GM12878 (cell line): ENCODE measurements around the gene MKRN2.

Source experiments
- ASH2L ChIP-seq: fragments of 300-600, 200-600 bp; sonication (generic); IDR thresholded peaks from 2 replicates; pipeline ENCODE4 v1.6.1; 2017; ENCODE audit warnings: low read depth, mild to moderate bottlenecking, borderline replicate concordance
- CHD2 ChIP-seq: IDR thresholded peaks from 2 replicates; pipeline ENCODE4 v1.6.1; 2011; ENCODE audit warnings: low read depth, low read length, improper control_type of control experiment, borderline replicate concordance
- ELK1 ChIP-seq: IDR thresholded peaks from 2 replicates; pipeline ENCODE4 v1.6.1; 2012; ENCODE audit warnings: low read depth, low read length, improper control_type of control experiment
- EP300 ChIP-seq, 2 experiments: fragments of 150-350 bp in 1 of 2; IDR thresholded peaks; 2 replicates each; pipeline ENCODE4 v1.6.1; 2011 to 2012; ENCODE audit warnings: low read depth in 2 of 2, low read length in 2 of 2, borderline replicate concordance in 1 of 2, improper control_type of control experiment in 1 of 2, inconsistent platforms in 1 of 2; ENCODE audit not compliant: control insufficient read depth in 1 of 2
- FOXM1 ChIP-seq: IDR thresholded peaks from 2 replicates; pipeline ENCODE4 v1.6.1; 2012; ENCODE audit warnings: low read depth, mild to moderate bottlenecking, inconsistent platforms, low read length, moderate library complexity
- HDAC2 ChIP-seq: fragments of 200-600 bp; sonication (generic); IDR thresholded peaks from 2 replicates; pipeline ENCODE4 v1.6.1; 2017
- HDGF ChIP-seq: fragments of 450-650 bp; IDR thresholded peaks from 2 replicates; pipeline ENCODE4 v1.6.1; 2016; ENCODE audit warnings: antibody characterized with exemption
- MYB ChIP-seq: fragments of 150-350 bp; IDR thresholded peaks from 2 replicates; pipeline ENCODE4 v1.6.1; 2014; ENCODE audit warnings: mild to moderate bottlenecking, low read depth, low read length, borderline replicate concordance
- NFIC ChIP-seq: IDR thresholded peaks from 2 replicates; pipeline ENCODE4 v1.6.1; 2012; ENCODE audit warnings: low read depth, mild to moderate bottlenecking, inconsistent platforms, low read length, moderate library complexity
- POLR2AphosphoS2 ChIP-seq: IDR thresholded peaks from 2 replicates; pipeline ENCODE4 v1.6.1; 2011; ENCODE audit warnings: low read depth, mild to moderate bottlenecking, low read length, improper control_type of control experiment, moderate library complexity
- SIN3A ChIP-seq: IDR thresholded peaks from 2 replicates; pipeline ENCODE4 v1.6.1; 2012; ENCODE audit warnings: low read depth, low read length, improper control_type of control experiment
- SMC3 ChIP-seq: IDR thresholded peaks from 2 replicates; pipeline ENCODE4 v1.6.1; 2011; ENCODE audit warnings: low read length, improper control_type of control experiment, borderline replicate concordance
- TF ChIP-seq, protein P1 (sequence below), 3 experiments: IDR thresholded peaks in 2 of 3; conservative IDR thresholded peaks in 1 of 3; 2 replicates each; pipeline ENCODE4 v1.5.1; 2011; ENCODE audit warnings: low read depth in 3 of 3, low read length in 3 of 3, mild to moderate bottlenecking in 3 of 3, control low read depth in 2 of 3, moderate library complexity in 2 of 3, inconsistent platforms in 1 of 3, mixed read lengths in 1 of 3; ENCODE audit not compliant: control insufficient read depth in 2 of 3, insufficient read depth in 1 of 3; ENCODE audit errors: extremely low read depth in 1 of 3

DNA sequence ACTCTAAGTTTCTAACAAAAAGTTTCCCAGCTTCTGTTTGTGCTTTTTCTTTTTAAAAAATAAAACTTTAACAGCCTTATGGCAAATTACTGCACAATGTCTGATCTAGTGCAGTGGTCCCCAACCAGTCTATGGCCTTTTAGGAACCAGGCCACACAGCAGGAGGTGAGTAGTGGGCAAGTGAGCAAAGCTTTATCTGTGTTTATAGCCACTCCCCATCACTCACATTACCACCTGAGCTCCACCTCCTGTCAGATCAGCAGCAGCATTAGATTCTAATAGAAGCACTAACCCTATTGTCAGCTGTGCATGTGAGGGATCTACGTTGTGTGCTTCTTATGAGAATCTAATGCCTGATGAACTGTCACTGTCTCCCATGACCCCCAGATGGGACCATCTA is 5.6 kb downstream of the MKRN2 start:
- TF ChIP-seq ELK1: no peak
- TF ChIP-seq, protein P1, sequence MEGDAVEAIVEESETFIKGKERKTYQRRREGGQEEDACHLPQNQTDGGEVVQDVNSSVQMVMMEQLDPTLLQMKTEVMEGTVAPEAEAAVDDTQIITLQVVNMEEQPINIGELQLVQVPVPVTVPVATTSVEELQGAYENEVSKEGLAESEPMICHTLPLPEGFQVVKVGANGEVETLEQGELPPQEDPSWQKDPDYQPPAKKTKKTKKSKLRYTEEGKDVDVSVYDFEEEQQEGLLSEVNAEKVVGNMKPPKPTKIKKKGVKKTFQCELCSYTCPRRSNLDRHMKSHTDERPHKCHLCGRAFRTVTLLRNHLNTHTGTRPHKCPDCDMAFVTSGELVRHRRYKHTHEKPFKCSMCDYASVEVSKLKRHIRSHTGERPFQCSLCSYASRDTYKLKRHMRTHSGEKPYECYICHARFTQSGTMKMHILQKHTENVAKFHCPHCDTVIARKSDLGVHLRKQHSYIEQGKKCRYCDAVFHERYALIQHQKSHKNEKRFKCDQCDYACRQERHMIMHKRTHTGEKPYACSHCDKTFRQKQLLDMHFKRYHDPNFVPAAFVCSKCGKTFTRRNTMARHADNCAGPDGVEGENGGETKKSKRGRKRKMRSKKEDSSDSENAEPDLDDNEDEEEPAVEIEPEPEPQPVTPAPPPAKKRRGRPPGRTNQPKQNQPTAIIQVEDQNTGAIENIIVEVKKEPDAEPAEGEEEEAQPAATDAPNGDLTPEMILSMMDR (IDR thresholded peaks at IDR 0.05 in 2 of 3, conservative IDR thresholded peaks at IDR 0.05 in 1 of 3; ENCODE audit: control insufficient read depth in 2 of 3, extremely low read depth in 1 of 3, insufficient read depth in 1 of 3, low read depth in 3 of 3, low read length in 3 of 3): no peak
- TF ChIP-seq ASH2L: no peak
- TF ChIP-seq SMC3: no peak
- TF ChIP-seq HDGF: no peak
- TF ChIP-seq SIN3A: no peak
- TF ChIP-seq HDAC2: no peak
- TF ChIP-seq EP300 (IDR thresholded peaks at IDR 0.05; ENCODE audit: borderline replicate concordance in 1 of 2, control insufficient read depth in 1 of 2, low read depth in 2 of 2, low read length in 2 of 2): no peak
- TF ChIP-seq FOXM1: no peak
- no peak for TF ChIP-seq NFIC
- no peak for TF ChIP-seq POLR2AphosphoS2
- TF ChIP-seq CHD2: no peak
- TF ChIP-seq MYB: no peak
